HG02884 (cell line): ENCODE data around the gene RSPH10B.
"Not testable (repeated sequence)": the region's sequence is repeated elsewhere in the genome, so short reads cannot be mapped to it uniquely, and the experiment has no call there.

Source experiments
- ATAC-seq: cut with Tn5 transposase; IDR thresholded peaks from one replicate; pipeline ENCODE4 v1.9.1; 2021; ENCODE audit warnings: mild to moderate bottlenecking, moderate library complexity; ENCODE audit not compliant: unreplicated experiment

Gene RSPH10B

GRCh38 chr7:5970347-5970911 lies at the start of gene RSPH10B:
RSPH10B (minus strand) TSS chr7:5970689; CDS start chr7:5967116, 3,573 bp downstream.
- ATAC-seq = not testable (repeated sequence)

GRCh38 chr7:6016653-6016966 lies 46.1 kb upstream of the RSPH10B start:
- no peak for ATAC-seq

GRCh38 chr7:6015917-6016652 lies 45.6 kb upstream of the RSPH10B start:
- no peak for ATAC-seq

GRCh38 chr7:6012355-6013104 lies 42.0 kb upstream of the RSPH10B start:
- no peak for ATAC-seq

GRCh38 chr7:6011541-6011940 lies 41.1 kb upstream of the RSPH10B start:
- no peak for ATAC-seq

- ATAC-seq = not testable (repeated sequence)
Observed at GRCh38 chr7:6010370-6010769, 39.9 kb upstream of the RSPH10B start.

GRCh38 chr7:6008668-6009611 lies 38.5 kb upstream of the RSPH10B start, which contains the start of the genes AIMP2 and PMS2:
AIMP2 (plus strand) TSS chr7:6009272; CDS start chr7:6009364, 92 bp downstream.
PMS2 (minus strand) TSS chr7:6009049; CDS start chr7:6009019, 30 bp downstream.
- ATAC-seq = peak; percentile 84

GRCh38 chr7:6007835-6008590 lies 37.5 kb upstream of the RSPH10B start:
- ATAC-seq = not testable (repeated sequence)

- no peak for ATAC-seq
Observed at GRCh38 chr7:6007386-6007785, 36.9 kb upstream of the RSPH10B start.

- ATAC-seq = no peak
Observed at GRCh38 chr7:5997210-5997808, 26.8 kb upstream of the RSPH10B start.

- ATAC-seq = not testable (repeated sequence)
Observed at GRCh38 chr7:5987061-5987460, 16.6 kb upstream of the RSPH10B start.

GRCh38 chr7:5979680-5980314 lies 9.3 kb upstream of the RSPH10B start:
- ATAC-seq = not testable (repeated sequence)

GRCh38 chr7:5973580-5973979 lies 3.1 kb upstream of the RSPH10B start:
- not testable (repeated sequence) for ATAC-seq

GRCh38 chr7:5963810-5964209 lies 6.7 kb downstream of the RSPH10B start:
- ATAC-seq = not testable (repeated sequence)

GRCh38 chr7:5963205-5963604 lies 7.3 kb downstream of the RSPH10B start:
- not testable (repeated sequence) for ATAC-seq

GRCh38 chr7:5934945-5935450 lies 35.5 kb downstream of the RSPH10B start:
- ATAC-seq = not testable (repeated sequence)

GRCh38 chr7:5931905-5932644 lies 38.4 kb downstream of the RSPH10B start:
- not testable (repeated sequence) for ATAC-seq

- not testable (repeated sequence) for ATAC-seq
Observed at GRCh38 chr7:5931250-5931649, 39.2 kb downstream of the RSPH10B start.
